Panc1 (cell line): Measurements from ENCODE around the gene KIAA1217. TPM values are rescaled to one million over a fixed set of nuclear protein-coding genes. Genes with fewer than 3 reads are reported as not detected.

Experiments used
- ATAC-seq: fragments of 200-7000 bp; cut with Tn5 transposase; 2 replicates; pipeline ENCODE4 v1.9.1; 2020; ENCODE audit warnings: mild to moderate bottlenecking, moderate library complexity
- BruUV-seq: library from RNA; stranded (reverse); fragments of 400-500 nt; replicated peaks from 2 replicates; lab custom pipeline; 2021; lab: Mats Ljungman, UMichigan
- CTCF ChIA-PET: fragments of 300-600 bp; sonication (Branson Sonifier 250); formaldehyde crosslinking; loops from one replicate; lab custom pipeline; 2022; ENCODE audit warnings: antibody characterized with exemption; lab: Charles Lee
- POLR2A ChIA-PET: fragments of 300-600 bp; sonication (Branson Sonifier 250); formaldehyde crosslinking; loops from one replicate; lab custom pipeline; 2022; ENCODE audit warnings: antibody characterized with exemption; lab: Charles Lee
- DNase-seq: peaks from one replicate; pipeline ENCODE4 v3.0.0-alpha.2; 2010; ENCODE audit warnings: low read depth, low spot score
- H3K27ac ChIP-seq: 2 replicates; pipeline ENCODE4 v1.5.1; 2011; ENCODE audit warnings: mild to moderate bottlenecking, low read length, inconsistent platforms
- H3K27me3 ChIP-seq: fragments of 200-500 bp; sonication (Bioruptor generic); 2 replicates; pipeline ENCODE4 v1.6.0; 2014; ENCODE audit warnings: low read length, inconsistent platforms; ENCODE audit not compliant: control insufficient read depth, insufficient read depth
- H3K36me3 ChIP-seq: fragments of 200-500 bp; sonication (Bioruptor generic); 2 replicates; pipeline ENCODE4 v1.5.1; 2014; ENCODE audit warnings: inconsistent platforms, mild to moderate bottlenecking, low read length, moderate library complexity; ENCODE audit not compliant: control insufficient read depth, insufficient read depth
- H3K4me1 ChIP-seq: 2 replicates; pipeline ENCODE4 v1.5.1; 2011; ENCODE audit warnings: inconsistent platforms, mild to moderate bottlenecking, low read length, moderate library complexity; ENCODE audit not compliant: control insufficient read depth, insufficient read depth
- H3K4me3 ChIP-seq, 2 experiments: 2 replicates each; pipeline ENCODE4 v1.5.1; 2011 to 2012; ENCODE audit warnings: low read depth in 2 of 2, low read length in 2 of 2, mild to moderate bottlenecking in 2 of 2, inconsistent platforms in 1 of 2, moderate library complexity in 1 of 2
- H3K9me3 ChIP-seq: fragments of 200-500 bp; sonication (Bioruptor generic); 2 replicates; pipeline ENCODE4 v1.5.1; 2014; ENCODE audit warnings: low read depth, mild to moderate bottlenecking, inconsistent platforms, low read length, moderate library complexity; ENCODE audit not compliant: control insufficient read depth, insufficient read depth
- CTCF ChIP-seq: fragments of 450-650 bp; IDR thresholded peaks from 2 replicates; pipeline ENCODE4 v1.5.1; 2017; ENCODE audit warnings: mild to moderate bottlenecking
- POLR2AphosphoS5 ChIP-seq: IDR thresholded peaks from 2 replicates; pipeline ENCODE4 v1.6.1; 2012; ENCODE audit warnings: mild to moderate bottlenecking, low read depth, low read length, moderate library complexity
- REST ChIP-seq, 2 experiments: IDR thresholded peaks; 2 replicates each; pipeline ENCODE4 v1.6.1; 2011 to 2012; ENCODE audit warnings: low read depth in 2 of 2, control low read depth in 1 of 2, low read length in 1 of 2, mild to moderate bottlenecking in 1 of 2, moderate library complexity in 1 of 2; ENCODE audit not compliant: insufficient read depth in 1 of 2
- SIN3A ChIP-seq: IDR thresholded peaks from 2 replicates; pipeline ENCODE4 v1.6.1; 2012; ENCODE audit warnings: low read depth, mild to moderate bottlenecking, low read length, moderate library complexity, borderline replicate concordance; ENCODE audit not compliant: insufficient read depth
- TCF7L2 ChIP-seq: IDR thresholded peaks from 2 replicates; pipeline ENCODE4 v1.6.1; 2011; ENCODE audit warnings: mild to moderate bottlenecking, low read depth, low read length, inconsistent platforms
- in situ Hi-C: cut with HindIII; loops from 2 replicates; pipeline ENCODE4 v1.10.0; 2016; ENCODE audit warnings: low sequenced_read_pairs, low pct_unique_long_range_greater_than_20kb
- intact Hi-C: fragments of 100-400 bp; cut with micrococcal nuclease; formaldehyde crosslinking; loops from one replicate; pipeline ENCODE4 v1.10.0; 2022; ENCODE audit not compliant: unreplicated experiment
- total RNA-seq: library from RNA; stranded (reverse); gene quantifications from one replicate; pipeline ENCODE4 v1.2.1, GENCODE V29; 2021; ENCODE audit not compliant: unreplicated experiment

KIAA1217 gene
- total RNA-seq, 1 experiment from 2014 or later, result 11.6 TPM

GRCh38 chr10:24465124-24465874 lies 256.4 kb downstream of the KIAA1217 start:
- intact Hi-C loops (no loop called here), in situ Hi-C loops (no loop called here)
- peak; percentile 46 for ATAC-seq
- Histone ChIP-seq H3K9me3 (no peaks in the 10 kb centered on the region), H3K27ac (peak overlapping the region; percentile 76), H3K36me3 (no peaks in the 10 kb centered on the region), H3K4me3 (peak overlapping the region; percentile 42 to 46), H3K27me3 (no peaks in the 10 kb centered on the region), H3K4me1 (peaks cover 8% of the 10 kb centered on the region)
- no peak for DNase-seq
- ChIA-PET CTCF (no interaction called here), POLR2A (no interaction called here)
- BruUV-seq, result no TSS peak
- TF ChIP-seq REST (IDR thresholded peaks at IDR 0.05; ENCODE audit: insufficient read depth in 1 of 2, low read depth in 2 of 2, low read length in 1 of 2), result no peak
- TF ChIP-seq SIN3A, result no peak
- TF ChIP-seq CTCF, result no peak
- TF ChIP-seq POLR2AphosphoS5, result no peak
- TF ChIP-seq TCF7L2, result no peak

- ATAC-seq (peak; percentile 89), DNase-seq (peak; percentile 80)
- H3K9me3 ChIP-seq, result no peaks in the 10 kb centered on the region
- H3K4me1 ChIP-seq, result peaks cover 13% of the 10 kb centered on the region
- ChIA-PET CTCF (no interaction called here), POLR2A (interaction anchor here (0.5 kb wide), 1 partner anchor 200 kb away, joined by 3 read pairs; no protein-coding TSS in a partner anchor)
- TF ChIP-seq REST (IDR thresholded peaks at IDR 0.05; ENCODE audit: insufficient read depth in 1 of 2, low read depth in 2 of 2, low read length in 1 of 2) (no peak), POLR2AphosphoS5 (no peak), SIN3A (no peak), CTCF (no peak), TCF7L2 (no peak)
- no peaks in the 10 kb centered on the region for H3K27me3 ChIP-seq
- in situ Hi-C loops (no loop called here), intact Hi-C loops (no loop called here)
- no peaks in the 10 kb centered on the region for H3K36me3 ChIP-seq
- peak overlapping the region; percentile 42 to 46 for H3K4me3 ChIP-seq
- no TSS peak for BruUV-seq
- peak overlapping the region; percentile 76 for H3K27ac ChIP-seq
These were observed 257.2 kb downstream of the KIAA1217 start for GRCh38 chr10:24465891-24466818.
